Measurements from ENCODE around the gene PGBD1. TPM values are rescaled to one million over a fixed set of nuclear protein-coding genes. Genes with fewer than 3 reads are reported as not detected.

Gene PGBD1
- polyA plus RNA-seq, 1 of the 3 experiments (the other 2 are of a cell fraction), result 2.5 TPM

DNA sequence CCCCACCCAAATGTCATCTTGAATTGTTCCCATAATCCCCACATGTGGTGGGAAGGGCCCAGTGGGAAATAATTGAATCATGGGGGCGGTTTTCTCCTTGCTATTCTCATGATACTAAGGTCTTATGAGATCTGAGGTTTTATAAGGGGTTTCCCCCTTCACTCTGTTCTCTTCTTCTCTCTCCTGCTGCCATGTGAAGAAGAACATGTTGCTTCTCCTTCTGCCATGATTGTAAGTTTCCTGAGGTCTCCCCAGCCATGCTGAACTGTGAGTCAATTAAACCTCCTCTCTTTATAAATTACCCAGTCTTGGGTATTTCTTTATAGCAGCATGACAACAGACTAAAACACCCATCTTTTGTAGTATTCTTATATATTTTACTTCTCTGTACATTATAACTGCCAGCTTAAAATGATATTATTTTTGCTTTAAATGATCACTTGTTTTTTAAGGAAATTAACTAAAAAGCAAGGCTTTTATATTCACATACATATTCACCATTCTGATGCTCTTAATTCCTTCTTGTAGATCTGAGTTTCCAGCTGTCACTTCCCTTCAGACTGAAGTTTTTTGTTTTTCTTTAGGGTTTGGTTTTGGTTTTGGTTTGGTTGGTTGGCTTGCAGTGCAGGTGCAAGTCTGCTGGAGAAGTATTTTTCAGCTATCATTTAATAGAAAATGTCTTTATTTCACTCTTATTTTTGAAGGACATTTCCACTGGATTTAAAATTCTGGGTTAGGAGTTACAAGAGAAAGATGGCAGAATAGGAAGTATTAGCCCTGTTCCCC is 59.1 kb downstream of the PGBD1 start:
- peaks cover 3% of the 10 kb centered on the region; the same call in 1 of the 2 replicates for H3K27me3 ChIP-seq (ENCODE audit: insufficient read depth)
- no peaks in the 10 kb centered on the region for H3K79me2 ChIP-seq (ENCODE audit: insufficient read depth)
- no peak for DNase-seq
- no peak overlapping the region for H3K9ac ChIP-seq
- 19% methylated on average over 1 of the region's 1 CpG for whole genome bisulfite sequencing (ENCODE audit: low lambda C conversion rate)
- ChIA-PET CTCF (interaction anchor here (0.9 kb wide), 1 partner anchor 16 kb away, joined by 4 read pairs; no protein-coding TSS in a partner anchor), POLR2A (interaction anchor here (1.5 kb wide), 1 partner anchor 9 kb away, joined by 3 read pairs; the partner anchor contains the start of gene ZKSCAN3)
- no peaks in the 10 kb centered on the region for H4K20me1 ChIP-seq (ENCODE audit: insufficient read depth)
- H3K27ac ChIP-seq (ENCODE audit: low read depth in 2 of 2, low read length in 1 of 2), result no peak overlapping the region
- no peak overlapping the region for H3K4me3 ChIP-seq (ENCODE audit: low read depth in 2 of 2, low read length in 1 of 2)
- no peaks in the 10 kb centered on the region for H3F3A ChIP-seq (replicated peaks; ENCODE audit: insufficient read depth)
- TF ChIP-seq, protein P1, sequence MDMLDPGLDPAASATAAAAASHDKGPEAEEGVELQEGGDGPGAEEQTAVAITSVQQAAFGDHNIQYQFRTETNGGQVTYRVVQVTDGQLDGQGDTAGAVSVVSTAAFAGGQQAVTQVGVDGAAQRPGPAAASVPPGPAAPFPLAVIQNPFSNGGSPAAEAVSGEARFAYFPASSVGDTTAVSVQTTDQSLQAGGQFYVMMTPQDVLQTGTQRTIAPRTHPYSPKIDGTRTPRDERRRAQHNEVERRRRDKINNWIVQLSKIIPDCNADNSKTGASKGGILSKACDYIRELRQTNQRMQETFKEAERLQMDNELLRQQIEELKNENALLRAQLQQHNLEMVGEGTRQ (IDR thresholded peaks at IDR 0.05; ENCODE audit: borderline replicate concordance, low read depth, low read length), result no peak
- TF ChIP-seq, protein P2, sequence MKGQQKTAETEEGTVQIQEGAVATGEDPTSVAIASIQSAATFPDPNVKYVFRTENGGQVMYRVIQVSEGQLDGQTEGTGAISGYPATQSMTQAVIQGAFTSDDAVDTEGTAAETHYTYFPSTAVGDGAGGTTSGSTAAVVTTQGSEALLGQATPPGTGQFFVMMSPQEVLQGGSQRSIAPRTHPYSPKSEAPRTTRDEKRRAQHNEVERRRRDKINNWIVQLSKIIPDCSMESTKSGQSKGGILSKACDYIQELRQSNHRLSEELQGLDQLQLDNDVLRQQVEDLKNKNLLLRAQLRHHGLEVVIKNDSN (IDR thresholded peaks at IDR 0.05; ENCODE audit: borderline replicate concordance, low read depth), result no peak
- TF ChIP-seq, protein P3, sequence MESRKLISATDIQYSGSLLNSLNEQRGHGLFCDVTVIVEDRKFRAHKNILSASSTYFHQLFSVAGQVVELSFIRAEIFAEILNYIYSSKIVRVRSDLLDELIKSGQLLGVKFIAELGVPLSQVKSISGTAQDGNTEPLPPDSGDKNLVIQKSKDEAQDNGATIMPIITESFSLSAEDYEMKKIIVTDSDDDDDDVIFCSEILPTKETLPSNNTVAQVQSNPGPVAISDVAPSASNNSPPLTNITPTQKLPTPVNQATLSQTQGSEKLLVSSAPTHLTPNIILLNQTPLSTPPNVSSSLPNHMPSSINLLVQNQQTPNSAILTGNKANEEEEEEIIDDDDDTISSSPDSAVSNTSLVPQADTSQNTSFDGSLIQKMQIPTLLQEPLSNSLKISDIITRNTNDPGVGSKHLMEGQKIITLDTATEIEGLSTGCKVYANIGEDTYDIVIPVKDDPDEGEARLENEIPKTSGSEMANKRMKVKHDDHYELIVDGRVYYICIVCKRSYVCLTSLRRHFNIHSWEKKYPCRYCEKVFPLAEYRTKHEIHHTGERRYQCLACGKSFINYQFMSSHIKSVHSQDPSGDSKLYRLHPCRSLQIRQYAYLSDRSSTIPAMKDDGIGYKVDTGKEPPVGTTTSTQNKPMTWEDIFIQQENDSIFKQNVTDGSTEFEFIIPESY (IDR thresholded peaks at IDR 0.05; ENCODE audit: borderline replicate concordance, low read depth), result no peak
- TF ChIP-seq GABPA (IDR thresholded peaks at IDR 0.05; ENCODE audit: low read depth) (no peak), EP300 (IDR thresholded peaks at IDR 0.05; ENCODE audit: borderline replicate concordance in 1 of 2, low read depth in 1 of 2, low read length in 1 of 2) (no peak), FOXM1 (IDR thresholded peaks at IDR 0.05; ENCODE audit: low read depth) (no peak), MEF2A (IDR thresholded peaks at IDR 0.05; ENCODE audit: borderline replicate concordance, low read depth) (no peak), FOSL2 (IDR thresholded peaks at IDR 0.05; ENCODE audit: borderline replicate concordance, low read depth) (no peak), FOXJ3 (CRISPR knock-in tag; IDR thresholded peaks at IDR 0.05) (no peak), MXI1 (IDR thresholded peaks at IDR 0.05; ENCODE audit: low read depth, low read length) (no peak), RXRA (IDR thresholded peaks at IDR 0.05; ENCODE audit: borderline replicate concordance, low read depth) (no peak), RFX5 (IDR thresholded peaks at IDR 0.05; ENCODE audit: low read length) (no peak)
- TF ChIP-seq, protein P4, sequence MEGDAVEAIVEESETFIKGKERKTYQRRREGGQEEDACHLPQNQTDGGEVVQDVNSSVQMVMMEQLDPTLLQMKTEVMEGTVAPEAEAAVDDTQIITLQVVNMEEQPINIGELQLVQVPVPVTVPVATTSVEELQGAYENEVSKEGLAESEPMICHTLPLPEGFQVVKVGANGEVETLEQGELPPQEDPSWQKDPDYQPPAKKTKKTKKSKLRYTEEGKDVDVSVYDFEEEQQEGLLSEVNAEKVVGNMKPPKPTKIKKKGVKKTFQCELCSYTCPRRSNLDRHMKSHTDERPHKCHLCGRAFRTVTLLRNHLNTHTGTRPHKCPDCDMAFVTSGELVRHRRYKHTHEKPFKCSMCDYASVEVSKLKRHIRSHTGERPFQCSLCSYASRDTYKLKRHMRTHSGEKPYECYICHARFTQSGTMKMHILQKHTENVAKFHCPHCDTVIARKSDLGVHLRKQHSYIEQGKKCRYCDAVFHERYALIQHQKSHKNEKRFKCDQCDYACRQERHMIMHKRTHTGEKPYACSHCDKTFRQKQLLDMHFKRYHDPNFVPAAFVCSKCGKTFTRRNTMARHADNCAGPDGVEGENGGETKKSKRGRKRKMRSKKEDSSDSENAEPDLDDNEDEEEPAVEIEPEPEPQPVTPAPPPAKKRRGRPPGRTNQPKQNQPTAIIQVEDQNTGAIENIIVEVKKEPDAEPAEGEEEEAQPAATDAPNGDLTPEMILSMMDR (IDR thresholded peaks at IDR 0.05), result no peak
- H3K9me2 ChIP-seq, result no peaks in the 10 kb centered on the region
- H3K4me1 ChIP-seq (ENCODE audit: control insufficient read depth in 1 of 2, insufficient read depth in 2 of 2, low read depth in 1 of 2, low read length in 1 of 2), result peaks cover 0 to 3% of the 10 kb centered on the region in 2 experiments; a peak in 2 of 4 replicates
- H2AFZ ChIP-seq (ENCODE audit: low read depth), result no peak overlapping the region
- no peaks in the 10 kb centered on the region for H3K36me3 ChIP-seq (replicated peaks in 1 of 2; ENCODE audit: control insufficient read depth in 1 of 2, insufficient read depth in 2 of 2, low read length in 1 of 2)
- no peaks in the 10 kb centered on the region for H3K9me3 ChIP-seq
- no peak overlapping the region for H3K4me2 ChIP-seq
